ENCODE measurements around the gene ANP32E. TPM values are rescaled to one million over a fixed set of nuclear protein-coding genes. Genes with fewer than 3 reads are reported as not detected.

ANP32E gene
- polyA plus RNA-seq, 3 donors = 4.6 to 26.6 (median 20.4) TPM

GRCh38 chr1:150207281-150207971 lies 28.5 kb downstream of the ANP32E start:
- Mint-ChIP-seq H3K36me3 (no peaks in the 10 kb centered on the region), H3K27ac (no peak overlapping the region), H3K9me3 (peaks cover 0 to 2% (median 0%) of the 10 kb centered on the region in 7 donors), H3K27me3 (ENCODE audit: low read depth in 3 of 3) (peaks cover 0 to 3% (median 2%) of the 10 kb centered on the region in 3 donors), H3K4me3 (no peak overlapping the region), H3K4me1 (no peaks in the 10 kb centered on the region)
- intact Hi-C loops (cut with micrococcal nuclease) = no loop called here
- no peak overlapping the region for H3K4me2 ChIP-seq (replicated peaks; ENCODE audit: extremely low read depth, low read length, poor library complexity, severe bottlenecking)
- H3K4me1 ChIP-seq (ENCODE audit: control insufficient read depth in 1 of 2, insufficient read depth in 2 of 2, low read length in 2 of 2) = no peaks in the 10 kb centered on the region
- TF ChIP-seq CTCF (IDR thresholded peaks at IDR 0.05) = no peak
- WGBS (ENCODE audit: insufficient coverage) = 98% methylated on average over 5 of the region's 7 CpGs
- no peak overlapping the region for H3K27ac ChIP-seq (ENCODE audit: low read depth in 1 of 2, low read length in 2 of 2)
- H3K79me2 ChIP-seq (ENCODE audit: insufficient read depth, low read length) = no peaks in the 10 kb centered on the region
- DNase-seq = no peak
- H3K27me3 ChIP-seq (ENCODE audit: control insufficient read depth in 2 of 2, insufficient read depth in 2 of 2, low read length in 2 of 2) = no peaks in the 10 kb centered on the region
- H3K4me3 ChIP-seq (replicated peaks in 1 of 3; ENCODE audit: low read depth in 2 of 3, low read length in 3 of 3) = no peak overlapping the region
- H3K9ac ChIP-seq (ENCODE audit: insufficient read depth, low read length, poor library complexity, severe bottlenecking) = no peak overlapping the region
- H3K9me3 ChIP-seq (replicated peaks in 1 of 2; ENCODE audit: control insufficient read depth in 1 of 2, insufficient read depth in 1 of 2, low read length in 2 of 2) = no peaks in the 10 kb centered on the region
- H4K20me1 ChIP-seq (ENCODE audit: insufficient read depth, low read length) = no peaks in the 10 kb centered on the region
- no peak overlapping the region for H2AFZ ChIP-seq (ENCODE audit: insufficient read depth, low read depth, low read length, poor library complexity, severe bottlenecking)
- H3K36me3 ChIP-seq (replicated peaks in 1 of 2; ENCODE audit: control insufficient read depth in 1 of 2, insufficient read depth in 2 of 2, low read length in 2 of 2) = no peaks in the 10 kb centered on the region

GRCh38 chr1:150196417-150196816 lies 39.5 kb downstream of the ANP32E start:
- 92% methylated on average over 1 of the region's 1 CpG for WGBS (ENCODE audit: insufficient coverage)
- Mint-ChIP-seq H3K36me3 (peaks cover 0 to 4% of the 10 kb centered on the region in 2 donors), H3K27me3 (ENCODE audit: low read depth in 3 of 3) (peaks cover 6 to 11% (median 8%) of the 10 kb centered on the region in 3 donors), H3K9me3 (peaks cover 0 to 3% (median 0%) of the 10 kb centered on the region in 7 donors), H3K4me1 (no peaks in the 10 kb centered on the region), H3K4me3 (no peak overlapping the region), H3K27ac (no peak overlapping the region)
- no peak overlapping the region for H3K4me2 ChIP-seq (replicated peaks; ENCODE audit: extremely low read depth, low read length, poor library complexity, severe bottlenecking)
- H3K4me3 ChIP-seq (replicated peaks in 1 of 3; ENCODE audit: low read depth in 2 of 3, low read length in 3 of 3) = no peak overlapping the region
- H3K27me3 ChIP-seq (ENCODE audit: control insufficient read depth in 2 of 2, insufficient read depth in 2 of 2, low read length in 2 of 2) = no peaks in the 10 kb centered on the region
- no peaks in the 10 kb centered on the region for H3K4me1 ChIP-seq (ENCODE audit: control insufficient read depth in 1 of 2, insufficient read depth in 2 of 2, low read length in 2 of 2)
- no peak overlapping the region for H3K27ac ChIP-seq (ENCODE audit: low read depth in 1 of 2, low read length in 2 of 2)
- H2AFZ ChIP-seq (ENCODE audit: insufficient read depth, low read depth, low read length, poor library complexity, severe bottlenecking) = no peak overlapping the region
- intact Hi-C loops (cut with micrococcal nuclease) = no loop called here
- no peak for DNase-seq
- H3K9me3 ChIP-seq (replicated peaks in 1 of 2; ENCODE audit: control insufficient read depth in 1 of 2, insufficient read depth in 1 of 2, low read length in 2 of 2) = no peaks in the 10 kb centered on the region
- no peak overlapping the region for H3K9ac ChIP-seq (ENCODE audit: insufficient read depth, low read length, poor library complexity, severe bottlenecking)
- no peaks in the 10 kb centered on the region for H3K79me2 ChIP-seq (ENCODE audit: insufficient read depth, low read length)
- H4K20me1 ChIP-seq (ENCODE audit: insufficient read depth, low read length) = no peaks in the 10 kb centered on the region
- no peaks in the 10 kb centered on the region for H3K36me3 ChIP-seq (replicated peaks in 1 of 2; ENCODE audit: control insufficient read depth in 1 of 2, insufficient read depth in 2 of 2, low read length in 2 of 2)
- no peak for TF ChIP-seq CTCF (IDR thresholded peaks at IDR 0.05)

All from CD14-positive monocyte (primary cell).